ENCODE results near the gene SNX7.

Gene SNX7

GRCh38 chr1:98705591-98705990 is 44.1 kb downstream of the SNX7 start:
- no peak for DNase-seq (ENCODE audit: low read depth)
- H3K4me3 ChIP-seq (ENCODE audit: low read length), result no peak overlapping the region
- TF ChIP-seq CTCF (conservative IDR thresholded peaks at IDR 0.05; ENCODE audit: low read depth, low read length), result no peak

GRCh38 chr1:98706173-98706843 is 44.8 kb downstream of the SNX7 start:
- H3K4me3 ChIP-seq (ENCODE audit: low read length), result no peak overlapping the region
- no peak for DNase-seq (ENCODE audit: low read depth)
- TF ChIP-seq CTCF (conservative IDR thresholded peaks at IDR 0.05; ENCODE audit: low read depth, low read length), result no peak

DNA sequence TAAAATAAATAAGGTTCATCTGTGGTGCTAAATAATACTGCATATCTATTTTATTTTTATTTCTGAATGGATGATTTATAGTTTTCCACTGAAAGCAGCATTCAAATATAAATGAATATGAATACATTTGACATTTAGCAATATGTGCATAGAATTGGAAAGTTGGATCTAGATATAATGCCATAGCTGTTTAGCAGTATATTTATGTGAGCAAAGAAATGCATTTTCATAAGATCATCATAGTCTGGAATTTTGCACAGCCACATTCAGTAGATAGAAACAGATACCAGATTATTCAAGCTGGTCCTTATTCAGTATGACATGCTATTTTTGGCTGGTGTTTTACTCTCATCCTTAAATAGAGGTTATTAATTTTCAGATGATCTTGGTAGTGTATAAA is 46.0 kb downstream of the SNX7 start:
- TF ChIP-seq CTCF (conservative IDR thresholded peaks at IDR 0.05; ENCODE audit: low read depth, low read length), result no peak

DNA sequence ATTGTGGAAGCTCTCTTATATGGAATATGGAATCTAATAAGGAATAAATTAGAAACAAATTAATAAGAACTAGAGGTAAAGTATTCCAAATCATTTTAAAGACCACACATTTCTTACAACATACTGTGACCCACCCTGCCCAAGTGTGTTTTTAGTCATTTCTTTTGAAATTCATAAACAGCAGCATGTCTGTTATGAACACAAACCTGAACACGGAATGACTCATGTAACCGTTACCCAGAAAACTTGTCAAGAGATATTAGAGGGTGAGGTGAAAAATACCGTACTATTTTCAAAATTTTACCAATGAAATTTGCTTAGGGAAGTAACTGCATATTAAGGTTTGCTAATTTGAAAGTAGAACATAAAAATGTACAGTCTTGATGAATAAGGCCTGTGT is 48.4 kb downstream of the SNX7 start:
- DNase-seq (ENCODE audit: low read depth), result no peak
- no peak for TF ChIP-seq CTCF (conservative IDR thresholded peaks at IDR 0.05; ENCODE audit: low read depth, low read length)
- H3K4me3 ChIP-seq (ENCODE audit: low read length), result no peak overlapping the region

More for the DNA sequence above, 46.0 kb downstream of the SNX7 start:
- no peak overlapping the region for H3K4me3 ChIP-seq (ENCODE audit: low read length)
- DNase-seq (ENCODE audit: low read depth), result no peak

DNA sequence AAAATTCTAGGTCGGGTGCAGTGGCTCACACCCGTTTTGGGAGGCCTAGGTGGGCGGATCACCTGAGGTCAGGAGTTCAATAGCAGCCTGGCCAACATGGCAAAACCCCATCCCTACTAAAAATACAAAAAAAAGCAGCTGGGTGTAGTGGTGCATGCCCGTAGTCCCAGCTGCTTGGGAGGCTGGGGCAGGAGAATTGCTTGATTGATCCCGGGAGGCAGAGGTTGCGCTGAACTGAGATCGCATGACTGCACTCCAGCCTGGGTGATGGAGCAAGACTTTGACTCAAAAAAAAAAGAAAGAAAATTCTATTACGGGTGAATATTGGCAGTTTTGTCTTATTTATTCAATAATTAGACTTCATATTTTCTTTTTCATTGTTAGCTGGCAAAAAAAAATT is 62.1 kb downstream of the SNX7 start:
- H3K4me3 ChIP-seq (ENCODE audit: low read length), result no peak overlapping the region

DNA sequence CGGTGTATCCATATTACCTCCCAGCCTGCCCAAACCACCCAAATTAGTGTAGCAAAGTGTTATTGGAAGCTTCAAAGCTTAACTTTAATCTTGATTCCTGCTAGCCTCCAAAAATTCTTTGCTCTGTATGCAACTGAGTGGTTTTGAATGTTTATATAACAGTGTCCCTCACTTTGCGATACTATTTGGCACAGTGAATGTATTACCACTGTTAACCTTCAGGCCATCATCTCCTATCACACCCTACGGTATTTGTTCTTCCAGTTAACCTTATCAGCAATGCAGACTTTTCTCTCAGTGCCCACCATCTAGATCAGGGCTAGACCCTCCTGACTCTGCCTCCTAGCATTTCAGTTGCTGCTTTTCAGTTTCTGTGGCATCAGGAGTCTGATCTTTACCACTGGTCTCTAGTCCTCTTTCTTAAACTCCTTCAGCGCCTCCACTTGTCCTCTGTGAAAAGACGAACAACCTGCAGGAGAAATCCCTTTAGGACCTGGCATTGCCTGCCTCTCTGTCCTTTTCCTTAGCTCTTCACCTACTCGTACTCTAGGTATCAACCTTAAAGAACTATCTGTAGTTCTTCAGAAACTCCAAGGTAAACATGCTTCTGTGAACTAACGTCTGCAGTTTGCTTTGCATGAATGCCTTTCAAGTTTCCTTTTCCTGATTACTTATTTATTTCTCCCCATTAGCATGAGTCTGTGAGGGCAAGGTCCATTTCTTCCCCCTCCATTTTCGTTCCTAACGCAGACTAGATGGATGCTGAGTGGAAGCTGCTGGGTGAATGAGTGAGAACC is 71.7 kb downstream of the SNX7 start:
- no peak overlapping the region for H3K4me3 ChIP-seq (ENCODE audit: low read length)
- no peak for DNase-seq (ENCODE audit: low read depth)
- TF ChIP-seq CTCF (conservative IDR thresholded peaks at IDR 0.05; ENCODE audit: low read depth, low read length), result no peak

More for the DNA sequence above, 62.1 kb downstream of the SNX7 start:
- TF ChIP-seq CTCF (conservative IDR thresholded peaks at IDR 0.05; ENCODE audit: low read depth, low read length), result no peak
- no peak for DNase-seq (ENCODE audit: low read depth)

DNA sequence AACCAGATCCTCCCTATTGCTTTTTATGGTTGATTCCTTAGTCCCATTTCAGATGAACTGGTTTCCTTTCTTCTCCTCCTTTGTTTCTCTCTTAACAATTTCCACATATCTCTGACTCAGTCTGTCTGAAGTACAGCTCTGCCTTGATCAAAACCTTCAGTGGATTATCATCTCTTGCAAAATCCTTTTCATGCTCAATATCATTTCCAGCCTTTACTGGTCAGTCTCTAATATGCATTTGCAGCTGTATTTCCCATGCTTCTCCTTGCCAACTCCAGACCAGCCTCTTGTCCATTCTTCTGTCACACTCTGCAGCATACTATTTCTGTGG is 72.2 kb downstream of the SNX7 start:
- no peak for TF ChIP-seq CTCF (conservative IDR thresholded peaks at IDR 0.05; ENCODE audit: low read depth, low read length)
- H3K4me3 ChIP-seq (ENCODE audit: low read length), result no peak overlapping the region

More for the DNA sequence above, 72.2 kb downstream of the SNX7 start:
- no peak for DNase-seq (ENCODE audit: low read depth)

Data from retinal pigment epithelial cell (primary cell).